ENCODE results near the gene YKT6. TPM values are rescaled to one million over a fixed set of nuclear protein-coding genes. Genes with fewer than 3 reads are reported as not detected.

The YKT6 gene
- total RNA-seq, 2 experiments from 2014 or later: 74.9 to 75.9 TPM

DNA sequence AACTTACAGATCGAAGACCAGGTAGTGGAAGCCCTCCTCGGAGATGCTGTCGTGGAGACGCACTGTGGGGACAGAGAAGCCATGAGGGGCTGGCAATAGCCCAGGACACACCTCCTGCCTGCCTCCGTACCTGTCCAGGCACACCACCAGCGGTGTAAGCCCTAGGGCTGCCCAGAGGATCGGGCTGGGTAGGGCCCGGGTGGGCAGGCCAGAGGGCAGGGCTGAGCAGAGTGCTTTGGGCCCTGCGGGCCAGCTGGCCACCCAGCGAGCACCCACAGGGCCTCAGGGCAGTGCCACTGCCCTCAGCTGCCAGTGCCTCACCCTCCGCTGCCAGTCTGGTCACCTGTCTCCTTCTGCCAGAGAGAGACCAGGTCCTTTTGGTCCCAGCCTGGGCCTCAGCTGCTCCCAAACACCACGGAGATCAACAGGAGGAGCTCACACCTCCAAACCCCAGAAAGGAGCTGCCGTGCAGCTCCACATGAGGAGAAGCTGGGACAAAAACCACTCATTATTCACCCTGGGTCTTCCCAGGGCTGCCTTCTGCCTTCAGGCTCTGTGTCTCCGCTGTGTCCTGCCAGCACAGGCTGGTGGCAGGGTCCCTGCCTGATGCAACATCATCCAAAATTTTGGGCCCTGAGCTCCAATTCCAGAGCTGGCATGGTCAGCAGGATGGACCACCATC lies 58.2 kb downstream of the YKT6 start:
- peaks cover 37% of the 10 kb centered on the region for H3K4me1 Mint-ChIP-seq
- no peak for DNase-seq
- no peaks in the 10 kb centered on the region for H3K9me3 Mint-ChIP-seq
- no peak overlapping the region for H3K4me3 Mint-ChIP-seq
- peak overlapping the region; percentile 96 for H3K27ac Mint-ChIP-seq
- H3K36me3 Mint-ChIP-seq: peaks cover 3% of the 10 kb centered on the region
- H3K27me3 Mint-ChIP-seq: no peaks in the 10 kb centered on the region

GRCh38 chr7:44259547-44260457 lies 59.0 kb downstream of the YKT6 start:
- DNase-seq: no peak
- H3K27me3 Mint-ChIP-seq: no peaks in the 10 kb centered on the region
- peaks cover 3% of the 10 kb centered on the region for H3K36me3 Mint-ChIP-seq
- H3K4me3 Mint-ChIP-seq: no peak overlapping the region
- H3K27ac Mint-ChIP-seq: peak overlapping the region; percentile 72
- peaks cover 39% of the 10 kb centered on the region for H3K4me1 Mint-ChIP-seq
- H3K9me3 Mint-ChIP-seq: no peaks in the 10 kb centered on the region

DNA sequence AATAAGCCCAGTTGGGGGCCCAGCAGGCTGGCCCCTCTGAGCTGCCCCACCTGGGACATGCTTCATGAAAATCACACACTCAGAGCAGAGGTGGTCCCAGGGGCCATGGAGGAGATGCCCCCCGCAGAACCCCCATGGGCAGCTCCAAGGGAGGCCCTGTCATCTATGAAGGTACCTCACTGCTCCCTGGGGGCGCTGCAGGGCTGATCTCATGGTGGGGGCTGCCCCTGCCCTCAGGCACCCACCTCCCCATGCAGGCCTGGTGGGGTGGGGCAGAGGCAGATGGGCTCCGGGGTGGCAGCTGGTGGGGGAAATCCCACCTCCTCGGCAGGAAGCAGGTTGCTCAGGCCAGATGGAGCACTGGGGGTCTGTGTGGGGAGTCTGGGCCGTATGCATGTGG lies 60.5 kb downstream of the YKT6 start:
- peaks cover 39% of the 10 kb centered on the region for H3K4me1 Mint-ChIP-seq
- peak; percentile 18 for DNase-seq
- H3K4me3 Mint-ChIP-seq: no peak overlapping the region
- no peaks in the 10 kb centered on the region for H3K27me3 Mint-ChIP-seq
- peak overlapping the region; percentile 52 for H3K27ac Mint-ChIP-seq
- peaks cover 3% of the 10 kb centered on the region for H3K36me3 Mint-ChIP-seq
- no peaks in the 10 kb centered on the region for H3K9me3 Mint-ChIP-seq

DNA sequence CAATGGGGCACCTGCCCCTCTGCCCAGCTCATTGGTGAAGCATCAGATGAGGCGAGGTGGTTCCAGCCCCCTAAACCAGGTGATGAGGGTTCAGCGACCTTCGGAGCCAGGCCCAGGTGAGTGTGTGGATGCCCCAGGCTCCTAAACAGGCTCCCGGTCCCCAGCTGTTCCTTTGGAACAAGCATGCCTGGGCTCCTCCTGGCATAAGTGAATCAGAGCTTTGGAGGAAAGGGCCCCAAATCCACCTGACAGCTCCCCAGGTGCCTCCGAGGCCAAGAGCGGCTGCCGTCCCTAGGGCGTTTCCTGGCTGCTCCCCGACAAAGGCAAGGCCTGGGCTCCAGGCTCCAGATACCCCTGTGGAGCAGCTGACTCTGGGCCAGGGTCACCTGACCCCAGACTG lies 61.3 kb downstream of the YKT6 start:
- H3K27ac Mint-ChIP-seq: no peak overlapping the region
- H3K27me3 Mint-ChIP-seq: no peaks in the 10 kb centered on the region
- DNase-seq: no peak
- no peaks in the 10 kb centered on the region for H3K9me3 Mint-ChIP-seq
- no peak overlapping the region for H3K4me3 Mint-ChIP-seq
- peaks cover 39% of the 10 kb centered on the region for H3K4me1 Mint-ChIP-seq
- peaks cover 3% of the 10 kb centered on the region for H3K36me3 Mint-ChIP-seq

DNA sequence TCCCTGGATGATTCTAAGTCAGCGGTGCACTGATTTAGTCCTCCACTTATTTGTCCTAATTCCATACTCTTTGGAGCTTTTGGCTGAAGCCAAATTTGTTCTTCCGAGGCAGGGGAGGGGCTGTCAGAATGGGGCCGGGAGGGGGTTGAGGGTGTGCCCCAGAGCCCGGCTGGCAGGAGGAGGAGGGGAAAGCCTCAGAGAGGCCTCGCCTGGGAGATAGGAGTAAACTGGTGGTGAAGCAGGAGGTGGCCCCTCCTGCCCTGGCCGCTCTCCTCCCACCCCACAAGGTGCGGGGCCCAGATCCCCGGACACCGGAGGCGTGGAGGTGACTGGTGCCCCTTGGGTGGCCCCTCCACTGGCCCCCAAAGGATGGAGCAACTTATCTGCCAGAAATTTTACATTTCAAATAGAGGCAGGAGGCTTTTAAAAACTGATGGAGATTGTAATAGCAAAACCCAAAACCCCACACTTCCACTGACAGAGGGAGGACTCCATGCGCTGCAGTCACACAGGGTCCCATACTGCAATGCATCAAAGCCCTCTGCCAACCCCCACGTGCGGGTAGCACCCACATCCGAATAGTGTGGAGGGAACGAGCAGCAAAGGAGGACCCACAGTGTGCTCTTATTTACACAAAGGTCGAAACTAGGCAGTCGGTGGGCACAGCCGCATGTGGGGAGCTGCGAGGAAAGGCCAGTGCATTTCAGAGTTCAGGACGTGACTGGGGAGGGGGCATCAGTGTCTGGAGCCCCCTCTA lies 62.7 kb downstream of the YKT6 start:
- Mint-ChIP-seq H3K4me1 (peaks cover 24% of the 10 kb centered on the region), H3K27me3 (no peaks in the 10 kb centered on the region), H3K9me3 (no peaks in the 10 kb centered on the region), H3K36me3 (no peaks in the 10 kb centered on the region), H3K27ac (no peak overlapping the region), H3K4me3 (no peak overlapping the region)
- DNase-seq: no peak

Other genes with a start within 250 kb of the YKT6 start
- not detected for gene SPDYE1, start 203.1 kb upstream of the YKT6 start, total RNA-seq
- gene DBNL, start 156.3 kb upstream of the YKT6 start, total RNA-seq: 100 to 1,000 TPM; 131 to 136 TPM
- gene PGAM2, start 135.4 kb upstream of the YKT6 start, total RNA-seq: under 1 TPM; 0.34 to 0.43 TPM
- gene POLM, start 118.4 kb upstream of the YKT6 start, total RNA-seq: 10 to 100 TPM; 32.5 to 35.2 TPM
- gene AEBP1, start 96.6 kb upstream of the YKT6 start, total RNA-seq: 10 to 100 TPM; 32.6 to 38.3 TPM
- gene POLD2, start 77.4 kb upstream of the YKT6 start, total RNA-seq: 100 to 1,000 TPM; 287 to 296 TPM
- not detected for gene MYL7, start 59.6 kb upstream of the YKT6 start, total RNA-seq
- gene GCK, start 11.5 kb upstream of the YKT6 start, total RNA-seq: 1 to 10 TPM; 2.5 to 3.7 TPM
- under 1 TPM; 0.62 to 0.97 TPM for gene CAMK2B, start 124.6 kb downstream of the YKT6 start, total RNA-seq